ENCODE data around the gene GRM8. TPM values are rescaled to one million over a fixed set of nuclear protein-coding genes. Genes with fewer than 3 reads are reported as not detected.
A peak's percentile ranks its signal among the peaks of the same experiment; 100 is the strongest.

Gene GRM8
- total and polyA plus RNA-seq, 2 donors from 2014 or later, result 3.2 TPM; not detected in 1

DNA sequence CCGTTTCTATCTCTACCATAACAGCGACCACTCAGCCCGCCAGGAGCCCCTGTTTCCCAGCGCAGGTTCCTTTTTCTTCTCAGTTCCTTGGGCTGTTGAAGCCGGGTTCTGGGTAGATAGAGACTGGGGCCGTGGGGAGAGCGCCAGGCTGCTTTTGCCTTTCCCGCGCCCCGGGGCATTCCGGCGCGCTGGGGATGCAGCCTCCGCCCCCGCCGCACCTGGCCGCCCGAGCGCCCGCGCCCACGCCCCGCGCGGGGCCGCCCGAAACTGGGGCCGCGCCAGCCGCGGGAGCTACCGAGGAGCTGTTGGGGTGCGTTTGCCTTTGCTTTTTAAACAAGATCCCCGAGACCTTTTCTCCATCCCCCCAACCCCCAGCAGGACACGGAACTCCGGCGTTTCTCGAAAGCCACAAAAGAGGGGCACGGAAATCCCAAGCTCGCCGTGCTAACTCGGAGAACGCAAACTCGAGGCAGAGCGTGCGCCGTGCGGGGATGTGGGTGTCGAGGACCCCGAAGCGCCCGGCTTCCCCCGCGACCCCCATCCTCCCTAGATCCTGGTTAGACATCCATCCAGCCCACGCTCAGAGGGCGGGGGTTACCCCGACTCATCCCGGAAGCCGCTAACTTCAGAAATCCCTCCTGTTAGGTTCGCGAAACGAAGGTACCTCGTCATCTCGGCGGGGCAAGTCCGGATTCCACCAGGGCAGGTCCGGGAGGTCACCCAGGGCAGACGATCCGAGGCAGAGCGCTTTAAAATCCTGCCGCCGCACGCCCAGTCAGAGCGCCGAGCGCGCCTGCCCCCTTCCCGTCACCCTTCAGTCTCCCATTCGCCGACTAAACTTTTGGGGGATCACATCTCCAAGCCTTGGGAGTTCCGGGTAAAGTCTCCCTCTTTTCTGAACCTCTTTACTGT lies 1.0 kb downstream of the GRM8 start:
- Histone ChIP-seq H3K4me1 (ENCODE audit: control insufficient read depth in 2 of 3, insufficient read depth in 2 of 3, low read depth in 1 of 3, low read length in 3 of 3) (peaks cover 0 to 9% (median 5%) of the 10 kb centered on the region in 3 donors), H3K27ac (ENCODE audit: low read depth in 2 of 2, low read length in 2 of 2) (no peak overlapping the region), H3K36me3 (ENCODE audit: control insufficient read depth in 2 of 3, insufficient read depth in 3 of 3, low read length in 3 of 3) (no peaks in the 10 kb centered on the region), H3K9ac (ENCODE audit: low read length in 3 of 3) (peak overlapping the region in 1 of 3 donors; percentile 15), H3K9me3 (ENCODE audit: control insufficient read depth in 2 of 3, insufficient read depth in 1 of 3, low read length in 3 of 3) (no peaks in the 10 kb centered on the region), H3K27me3 (ENCODE audit: control insufficient read depth, insufficient read depth, low read length) (peaks cover 32% of the 10 kb centered on the region), H3K4me3 (ENCODE audit: low read length in 3 of 3) (peak overlapping the region; percentile 31 to 78 (median 62))
- no peak for FAIRE-seq
- intact Hi-C loops (cut with DNase I), result no loop called here
- peak; percentile 14 to 69 (median 26) for DNase-seq
- TF ChIP-seq, protein P1, sequence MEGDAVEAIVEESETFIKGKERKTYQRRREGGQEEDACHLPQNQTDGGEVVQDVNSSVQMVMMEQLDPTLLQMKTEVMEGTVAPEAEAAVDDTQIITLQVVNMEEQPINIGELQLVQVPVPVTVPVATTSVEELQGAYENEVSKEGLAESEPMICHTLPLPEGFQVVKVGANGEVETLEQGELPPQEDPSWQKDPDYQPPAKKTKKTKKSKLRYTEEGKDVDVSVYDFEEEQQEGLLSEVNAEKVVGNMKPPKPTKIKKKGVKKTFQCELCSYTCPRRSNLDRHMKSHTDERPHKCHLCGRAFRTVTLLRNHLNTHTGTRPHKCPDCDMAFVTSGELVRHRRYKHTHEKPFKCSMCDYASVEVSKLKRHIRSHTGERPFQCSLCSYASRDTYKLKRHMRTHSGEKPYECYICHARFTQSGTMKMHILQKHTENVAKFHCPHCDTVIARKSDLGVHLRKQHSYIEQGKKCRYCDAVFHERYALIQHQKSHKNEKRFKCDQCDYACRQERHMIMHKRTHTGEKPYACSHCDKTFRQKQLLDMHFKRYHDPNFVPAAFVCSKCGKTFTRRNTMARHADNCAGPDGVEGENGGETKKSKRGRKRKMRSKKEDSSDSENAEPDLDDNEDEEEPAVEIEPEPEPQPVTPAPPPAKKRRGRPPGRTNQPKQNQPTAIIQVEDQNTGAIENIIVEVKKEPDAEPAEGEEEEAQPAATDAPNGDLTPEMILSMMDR (IDR thresholded peaks at IDR 0.05; ENCODE audit: borderline replicate concordance, extremely low read depth, insufficient read depth), result no peak

DNA sequence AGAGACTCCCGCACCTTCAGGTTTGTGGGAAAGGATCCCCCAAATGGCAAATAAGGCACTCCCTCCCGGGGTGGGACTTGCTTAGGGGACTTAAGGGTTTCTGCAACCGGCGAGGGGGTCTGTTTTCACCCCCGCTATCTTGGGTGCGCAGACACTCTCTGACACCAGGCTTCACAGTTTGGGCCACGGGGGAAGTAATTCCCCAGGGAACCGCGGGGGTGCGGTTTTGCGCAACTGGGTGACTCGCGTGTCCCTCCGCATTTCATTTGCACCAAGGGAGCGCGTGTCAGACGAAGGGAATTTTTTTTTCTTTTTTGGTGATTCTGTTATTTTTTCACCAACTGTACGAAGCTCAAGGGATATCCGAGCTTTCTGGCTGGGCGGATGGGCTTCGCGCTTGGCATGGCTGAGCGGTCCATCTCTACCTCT lies 1.7 kb downstream of the GRM8 start:
- H3K36me3 ChIP-seq (ENCODE audit: control insufficient read depth in 2 of 3, insufficient read depth in 3 of 3, low read length in 3 of 3), result no peaks in the 10 kb centered on the region
- intact Hi-C loops (cut with DNase I), result no loop called here
- H3K27me3 ChIP-seq (ENCODE audit: control insufficient read depth, insufficient read depth, low read length), result peaks cover 32% of the 10 kb centered on the region
- no peak overlapping the region for H3K9ac ChIP-seq (ENCODE audit: low read length in 3 of 3)
- H3K4me1 ChIP-seq (ENCODE audit: control insufficient read depth in 2 of 3, insufficient read depth in 2 of 3, low read depth in 1 of 3, low read length in 3 of 3), result peaks cover 0 to 9% (median 5%) of the 10 kb centered on the region in 3 donors
- no peaks in the 10 kb centered on the region for H3K9me3 ChIP-seq (ENCODE audit: control insufficient read depth in 2 of 3, insufficient read depth in 1 of 3, low read length in 3 of 3)
- DNase-seq, result peak in 1 of 5 donors; percentile 21
- no peak for FAIRE-seq
- no peak overlapping the region for H3K27ac ChIP-seq (ENCODE audit: low read depth in 2 of 2, low read length in 2 of 2)
- TF ChIP-seq, protein P1 (IDR thresholded peaks at IDR 0.05; ENCODE audit: borderline replicate concordance, extremely low read depth, insufficient read depth), result no peak
- H3K4me3 ChIP-seq (ENCODE audit: low read length in 3 of 3), result peak overlapping the region in 2 of 3 donors; percentile 12 to 43

DNA sequence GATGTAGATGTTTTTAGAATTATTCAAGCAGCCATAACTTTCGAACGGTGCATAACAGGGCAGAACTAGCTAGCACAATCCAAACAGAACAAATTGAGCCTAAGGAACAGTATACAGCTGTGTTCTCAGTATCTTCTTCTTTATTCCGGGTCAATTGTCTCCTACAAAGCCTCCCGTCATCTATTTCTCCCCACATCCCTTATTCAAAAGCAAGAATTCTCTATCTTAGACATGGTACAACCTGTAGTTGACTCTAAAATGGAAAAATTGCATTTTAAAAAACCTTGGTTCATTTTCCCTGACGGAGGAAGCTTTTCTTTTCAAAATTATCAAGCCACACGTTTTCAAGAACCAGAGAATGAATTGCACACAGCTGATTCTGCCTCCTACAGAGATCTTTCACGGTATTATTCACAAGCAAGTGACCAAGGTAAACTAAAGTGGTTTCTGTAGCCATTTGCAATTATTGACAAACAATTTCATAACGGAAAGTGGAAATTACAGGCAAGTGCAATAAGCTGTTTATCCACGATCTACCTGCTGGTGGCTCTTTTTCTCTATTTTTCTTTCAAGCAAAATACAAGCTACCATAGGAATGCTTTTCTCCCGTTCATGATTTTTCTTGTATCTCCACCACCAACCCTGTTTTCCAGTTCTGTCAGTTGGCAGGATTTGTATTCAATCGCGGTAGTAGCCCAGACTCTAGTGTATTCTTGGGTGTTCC lies 2.3 kb downstream of the GRM8 start:
- Histone ChIP-seq H3K4me1 (ENCODE audit: control insufficient read depth in 2 of 3, insufficient read depth in 2 of 3, low read depth in 1 of 3, low read length in 3 of 3) (peaks cover 3 to 9% (median 5%) of the 10 kb centered on the region in 3 donors), H3K9ac (ENCODE audit: low read length in 3 of 3) (no peak overlapping the region), H3K9me3 (ENCODE audit: control insufficient read depth in 2 of 3, insufficient read depth in 1 of 3, low read length in 3 of 3) (no peaks in the 10 kb centered on the region), H3K27me3 (ENCODE audit: control insufficient read depth, insufficient read depth, low read length) (peaks cover 30% of the 10 kb centered on the region), H3K27ac (ENCODE audit: low read depth in 2 of 2, low read length in 2 of 2) (no peak overlapping the region), H3K4me3 (ENCODE audit: low read length in 3 of 3) (peak overlapping the region in 1 of 3 donors; percentile 43), H3K36me3 (ENCODE audit: control insufficient read depth in 2 of 3, insufficient read depth in 3 of 3, low read length in 3 of 3) (no peaks in the 10 kb centered on the region)
- TF ChIP-seq, protein P1 (IDR thresholded peaks at IDR 0.05; ENCODE audit: borderline replicate concordance, extremely low read depth, insufficient read depth), result no peak
- intact Hi-C loops (cut with DNase I), result no loop called here
- no peak for FAIRE-seq
- no peak for DNase-seq

All from kidney (tissue), 14 donors.